GM21576 (cell line): ENCODE results near the gene FOXD4L1.
"Not testable (repeated sequence)": the region's sequence is repeated elsewhere in the genome, so short reads cannot be mapped to it uniquely, and the experiment has no call there.

ENCODE experiments used
- ATAC-seq: cut with Tn5 transposase; IDR thresholded peaks from one replicate; pipeline ENCODE4 v1.9.1; 2021; ENCODE audit warnings: mild to moderate bottlenecking, moderate library complexity; ENCODE audit not compliant: unreplicated experiment

Gene FOXD4L1

DNA sequence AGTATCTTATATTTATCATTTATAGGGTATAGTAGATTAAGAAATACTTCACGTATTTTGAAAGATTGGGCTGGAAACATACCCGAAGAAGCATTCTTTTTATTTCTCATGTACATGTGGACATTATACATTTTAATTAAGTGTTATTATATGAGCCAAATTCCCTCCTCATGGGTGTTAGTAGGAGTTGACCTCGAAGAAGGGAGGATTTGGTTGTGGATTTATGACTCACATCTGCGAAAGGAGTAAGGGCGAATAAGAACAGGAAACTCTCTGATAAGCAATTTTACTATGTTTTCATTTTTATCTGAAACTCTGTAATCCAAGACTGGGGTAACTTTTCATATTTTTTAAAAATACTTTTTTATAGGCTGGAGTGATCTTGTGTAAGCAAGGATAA lies 23.0 kb downstream of the FOXD4L1 start:
- not testable (repeated sequence) for ATAC-seq

DNA sequence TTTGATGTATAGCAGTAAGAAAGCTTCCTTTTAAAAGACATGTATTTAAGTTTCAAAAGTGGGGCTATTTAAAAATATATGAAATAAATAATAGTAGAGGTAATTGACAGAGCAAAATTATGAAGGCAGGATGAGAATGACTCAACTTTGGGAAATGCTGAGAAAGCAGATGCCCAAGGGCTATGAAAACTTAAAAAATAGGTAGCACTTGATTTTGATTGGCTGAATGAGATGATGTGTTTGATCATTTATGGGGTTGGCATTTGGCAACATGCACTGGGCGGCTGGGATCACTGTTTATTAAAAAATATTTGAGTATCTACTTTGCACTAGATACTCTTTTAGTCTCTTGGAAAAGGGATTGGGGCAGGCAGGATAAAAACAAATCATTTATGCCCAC lies 26.5 kb downstream of the FOXD4L1 start:
- not testable (repeated sequence) for ATAC-seq

DNA sequence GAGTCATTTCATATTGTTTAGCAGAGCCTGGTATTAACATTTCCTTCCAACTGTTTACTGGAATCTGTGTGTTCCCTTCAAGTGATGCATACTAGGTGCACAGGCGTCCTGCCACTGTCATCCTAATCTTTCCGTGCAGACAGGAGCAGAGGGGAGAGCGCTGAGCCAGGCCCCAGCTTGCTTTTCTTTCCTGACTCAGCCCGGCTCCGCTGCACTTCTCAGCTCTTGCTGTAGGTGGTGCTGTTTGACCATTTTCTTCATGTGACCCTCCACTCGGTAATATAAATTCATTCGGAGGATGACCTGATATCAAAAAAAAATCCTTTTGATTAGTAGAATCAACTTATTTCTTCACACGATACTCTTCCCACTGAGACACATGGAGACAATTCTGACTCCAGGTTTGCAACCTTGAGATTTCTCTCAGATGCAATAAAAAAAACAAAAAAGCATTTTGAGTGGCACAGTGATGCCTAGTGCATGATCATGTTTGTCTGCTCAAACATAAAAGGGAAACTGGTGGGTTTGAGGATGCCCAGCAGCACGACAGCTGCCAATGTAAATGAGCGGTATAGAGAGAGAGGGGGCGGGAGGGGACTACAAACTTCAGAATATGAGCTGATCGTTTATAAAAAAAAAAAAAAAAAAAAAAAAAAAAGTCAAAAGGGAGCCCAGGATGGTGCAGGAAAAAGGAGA lies 29.0 kb downstream of the FOXD4L1 start:
- ATAC-seq = peak; percentile 70

DNA sequence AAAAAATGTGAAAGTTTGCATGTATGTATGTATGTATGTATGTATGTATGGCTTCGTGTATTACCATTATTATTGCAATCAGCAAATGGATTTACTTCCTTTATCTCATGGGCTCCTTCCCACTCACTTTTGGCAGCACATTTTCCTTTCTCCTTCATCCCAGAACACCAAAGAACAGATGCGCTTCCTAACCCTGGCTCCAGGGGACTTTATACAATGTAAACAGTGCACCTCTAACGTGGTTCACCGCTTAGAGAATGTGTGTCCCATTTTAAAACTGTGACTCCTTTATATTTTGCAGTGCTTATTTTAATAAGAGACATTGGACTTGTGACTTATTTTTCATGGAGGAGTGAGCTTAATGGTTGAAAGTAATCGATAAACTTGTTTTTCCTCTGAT lies 29.7 kb downstream of the FOXD4L1 start:
- ATAC-seq = not testable (repeated sequence)

DNA sequence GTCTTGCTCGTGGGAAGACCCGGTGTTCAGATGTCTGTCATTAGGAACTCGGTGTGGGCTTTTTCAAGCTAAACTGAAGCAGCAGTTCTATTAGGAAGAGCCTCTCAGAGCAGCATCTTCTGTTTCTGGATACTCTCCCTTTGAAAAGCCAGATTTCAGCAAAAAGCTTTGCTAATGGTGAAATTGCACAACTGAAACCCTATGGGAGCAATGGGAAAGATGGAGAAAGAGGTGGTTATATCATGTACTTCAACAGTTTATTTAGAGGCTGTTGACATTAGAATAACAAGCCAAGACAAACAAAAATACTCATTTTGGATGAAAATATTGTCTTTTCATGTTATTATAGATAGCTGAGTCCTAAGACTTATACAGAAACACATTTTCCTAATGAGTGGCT lies 30.4 kb downstream of the FOXD4L1 start:
- not testable (repeated sequence) for ATAC-seq

DNA sequence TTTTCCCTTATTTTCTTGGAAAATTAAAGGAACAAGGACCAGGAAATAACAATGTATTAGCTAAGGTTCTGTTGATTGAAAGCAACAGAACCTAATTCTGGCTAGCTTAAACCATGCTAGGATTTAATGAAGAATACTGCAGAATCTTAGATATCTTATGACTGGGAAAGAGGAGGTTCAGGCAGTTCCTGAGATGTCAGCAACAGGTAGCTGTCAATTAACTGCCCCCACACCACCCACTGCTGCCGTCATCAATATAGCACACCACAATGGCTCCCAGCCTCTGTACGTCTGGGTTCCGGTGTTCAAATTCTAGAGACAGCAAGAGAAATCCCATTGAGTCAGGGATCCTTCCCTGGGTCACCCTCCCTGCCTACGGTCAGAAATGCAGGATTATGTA lies 34.5 kb downstream of the FOXD4L1 start:
- not testable (repeated sequence) for ATAC-seq

DNA sequence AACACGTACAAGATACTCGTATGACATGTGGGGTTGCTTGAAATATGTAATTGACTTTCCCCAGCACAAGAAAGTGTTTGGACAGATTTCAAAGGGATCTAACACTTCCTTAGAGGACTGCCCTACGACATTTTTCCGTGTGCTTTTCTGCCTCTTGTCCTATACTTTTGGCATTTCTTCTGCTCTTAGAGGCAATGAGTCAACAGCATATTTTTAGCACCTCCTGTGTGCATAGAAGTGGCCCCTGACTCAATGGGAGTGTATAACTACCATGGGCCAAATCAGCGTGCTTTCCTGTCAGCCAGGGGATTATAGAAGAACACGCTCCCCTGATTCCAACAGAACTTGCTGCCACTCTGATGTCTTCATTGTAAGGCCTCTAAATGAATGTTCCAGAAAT lies 38.1 kb downstream of the FOXD4L1 start:
- not testable (repeated sequence) for ATAC-seq

DNA sequence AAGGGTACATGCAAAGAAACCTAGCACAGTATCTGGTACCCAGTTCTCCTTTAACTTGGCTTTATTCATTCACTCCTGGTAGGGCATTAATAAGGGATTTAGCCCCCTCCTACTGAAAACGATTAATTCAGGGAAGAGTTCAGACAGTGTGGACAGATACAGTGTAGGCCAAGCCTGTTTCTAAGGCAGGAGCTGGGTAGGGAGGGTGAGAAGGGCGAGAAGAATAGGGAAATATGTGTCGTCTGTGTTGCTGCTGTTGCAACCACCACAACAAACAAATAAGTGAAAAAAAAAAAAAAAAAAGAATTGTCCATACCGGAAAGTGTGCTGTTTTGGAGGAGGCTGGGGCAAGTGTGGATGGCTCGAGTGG lies 42.4 kb downstream of the FOXD4L1 start:
- not testable (repeated sequence) for ATAC-seq

DNA sequence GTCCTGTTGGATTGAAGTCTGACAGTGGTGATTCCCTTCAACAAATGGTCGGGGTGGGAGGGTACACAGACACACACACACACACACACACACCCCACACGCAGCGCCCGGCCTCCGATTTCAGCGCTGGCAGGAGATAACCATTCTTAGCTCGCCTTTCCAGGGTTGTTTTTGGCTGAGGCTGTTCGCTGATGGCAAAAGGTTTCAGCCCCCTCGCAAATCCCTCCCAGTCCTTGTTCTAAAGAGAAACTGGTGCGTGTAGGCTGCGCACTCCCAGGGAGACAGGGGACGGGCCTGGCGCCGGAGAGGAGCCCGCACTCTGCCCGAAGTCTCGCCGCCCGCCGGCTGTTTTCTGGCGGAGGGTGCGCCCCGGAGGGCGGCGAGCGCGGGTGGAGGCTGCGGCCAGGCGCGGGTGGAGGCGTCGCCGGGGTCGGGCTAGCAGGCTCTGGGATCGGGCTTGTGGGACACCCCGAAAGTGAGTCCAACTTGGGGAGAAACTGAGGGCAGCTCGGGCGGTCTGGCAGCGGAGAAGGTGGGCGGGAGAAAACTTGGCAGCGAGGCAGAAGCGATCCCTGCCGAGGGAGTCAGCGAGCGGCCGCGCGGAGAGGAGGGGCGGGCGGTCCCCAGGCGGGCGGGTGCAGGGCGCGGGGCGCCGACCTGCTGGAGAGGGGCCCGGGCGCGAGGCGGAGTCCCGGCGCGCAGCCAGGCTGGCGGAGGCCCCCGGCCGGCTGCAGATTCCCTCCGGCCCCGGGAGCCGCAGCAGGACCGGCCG lies 42.9 kb downstream of the FOXD4L1 start:
- not testable (repeated sequence) for ATAC-seq

DNA sequence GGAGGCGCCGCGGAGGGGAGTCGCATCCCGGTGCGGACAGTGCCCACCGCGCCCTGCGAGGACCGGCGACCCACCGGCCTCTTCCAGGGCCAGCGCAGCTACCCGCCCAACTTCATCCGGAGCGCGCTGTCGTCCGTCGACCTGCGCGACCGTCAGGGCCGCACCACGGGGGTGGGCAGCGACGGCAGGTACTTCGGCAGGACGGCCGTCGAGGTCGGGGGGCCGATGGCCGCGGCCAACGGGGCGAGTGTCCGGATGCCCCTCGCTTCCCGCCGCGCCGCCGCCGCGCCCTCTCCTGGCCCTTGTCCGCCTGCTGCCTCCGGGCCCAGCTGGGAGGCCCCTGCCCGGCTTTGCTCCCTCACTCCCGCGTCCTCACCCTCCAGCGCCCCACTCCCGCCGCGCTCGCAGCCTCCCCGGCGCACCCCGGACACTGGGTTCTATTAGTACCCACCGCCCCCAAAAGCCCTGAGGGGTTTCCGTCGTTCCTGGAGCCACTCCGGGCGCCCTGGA lies 43.6 kb downstream of the FOXD4L1 start:
- not testable (repeated sequence) for ATAC-seq

DNA sequence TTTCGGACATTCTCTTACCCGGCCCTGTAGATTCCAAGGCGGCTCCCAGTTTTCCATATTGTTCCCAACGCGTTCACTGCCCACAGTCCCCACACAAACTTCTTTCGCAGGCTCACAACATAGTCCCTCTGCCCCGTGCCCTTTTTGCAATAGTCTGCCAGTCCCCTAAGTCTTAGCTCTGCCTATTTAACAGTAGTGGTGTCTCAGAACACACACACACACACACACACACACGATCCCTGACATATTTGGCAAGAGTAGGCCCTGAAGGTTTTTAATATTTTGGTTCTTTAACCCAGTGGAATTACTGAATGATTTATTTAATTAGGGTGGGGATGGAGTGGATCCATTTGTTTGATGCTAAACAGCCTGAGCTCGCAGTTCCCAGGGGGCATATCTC lies 44.1 kb downstream of the FOXD4L1 start:
- ATAC-seq = not testable (repeated sequence)
